ENCODE results near the gene PRKCB.

The PRKCB gene

DNA sequence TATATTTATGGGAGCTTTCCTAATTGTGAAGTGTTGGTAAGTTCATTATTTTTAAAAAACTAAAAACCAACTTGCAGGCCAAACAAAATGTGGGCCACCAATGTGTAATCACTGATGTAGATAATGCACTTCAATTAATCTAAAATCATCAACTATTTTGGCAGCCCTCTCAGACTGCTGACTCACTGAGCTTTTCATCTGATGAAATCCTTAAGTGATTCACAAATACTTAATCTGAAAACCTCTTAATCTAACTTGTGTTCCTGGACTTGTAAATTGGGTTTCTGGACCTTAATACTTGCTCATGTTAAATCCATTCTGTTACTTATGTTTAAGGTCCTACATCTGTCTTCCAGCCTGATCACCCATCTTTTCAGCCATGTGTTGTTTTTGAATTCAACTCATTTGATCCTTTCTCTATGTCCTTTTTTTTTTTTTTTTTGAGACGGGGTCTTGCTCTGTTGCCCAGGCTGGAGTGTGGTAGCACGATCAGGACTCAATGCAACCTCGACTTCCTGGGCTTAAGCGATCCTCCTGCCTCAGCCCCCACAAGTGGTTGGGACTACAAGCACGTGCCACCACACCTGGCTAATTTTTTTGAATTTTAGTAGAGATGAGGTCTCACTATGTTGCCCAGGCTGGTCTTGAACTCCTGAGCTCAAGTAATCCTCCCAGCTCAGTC is 39.0 kb downstream of the PRKCB start:
- no peak overlapping the region for H3K4me3 ChIP-seq (ENCODE audit: low read depth, low read length)
- TF ChIP-seq, protein P1, sequence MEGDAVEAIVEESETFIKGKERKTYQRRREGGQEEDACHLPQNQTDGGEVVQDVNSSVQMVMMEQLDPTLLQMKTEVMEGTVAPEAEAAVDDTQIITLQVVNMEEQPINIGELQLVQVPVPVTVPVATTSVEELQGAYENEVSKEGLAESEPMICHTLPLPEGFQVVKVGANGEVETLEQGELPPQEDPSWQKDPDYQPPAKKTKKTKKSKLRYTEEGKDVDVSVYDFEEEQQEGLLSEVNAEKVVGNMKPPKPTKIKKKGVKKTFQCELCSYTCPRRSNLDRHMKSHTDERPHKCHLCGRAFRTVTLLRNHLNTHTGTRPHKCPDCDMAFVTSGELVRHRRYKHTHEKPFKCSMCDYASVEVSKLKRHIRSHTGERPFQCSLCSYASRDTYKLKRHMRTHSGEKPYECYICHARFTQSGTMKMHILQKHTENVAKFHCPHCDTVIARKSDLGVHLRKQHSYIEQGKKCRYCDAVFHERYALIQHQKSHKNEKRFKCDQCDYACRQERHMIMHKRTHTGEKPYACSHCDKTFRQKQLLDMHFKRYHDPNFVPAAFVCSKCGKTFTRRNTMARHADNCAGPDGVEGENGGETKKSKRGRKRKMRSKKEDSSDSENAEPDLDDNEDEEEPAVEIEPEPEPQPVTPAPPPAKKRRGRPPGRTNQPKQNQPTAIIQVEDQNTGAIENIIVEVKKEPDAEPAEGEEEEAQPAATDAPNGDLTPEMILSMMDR (IDR thresholded peaks at IDR 0.05; ENCODE audit: low read depth, low read length, missing control alignments): no peak
- no peak for DNase-seq (ENCODE audit: low read depth)

DNA sequence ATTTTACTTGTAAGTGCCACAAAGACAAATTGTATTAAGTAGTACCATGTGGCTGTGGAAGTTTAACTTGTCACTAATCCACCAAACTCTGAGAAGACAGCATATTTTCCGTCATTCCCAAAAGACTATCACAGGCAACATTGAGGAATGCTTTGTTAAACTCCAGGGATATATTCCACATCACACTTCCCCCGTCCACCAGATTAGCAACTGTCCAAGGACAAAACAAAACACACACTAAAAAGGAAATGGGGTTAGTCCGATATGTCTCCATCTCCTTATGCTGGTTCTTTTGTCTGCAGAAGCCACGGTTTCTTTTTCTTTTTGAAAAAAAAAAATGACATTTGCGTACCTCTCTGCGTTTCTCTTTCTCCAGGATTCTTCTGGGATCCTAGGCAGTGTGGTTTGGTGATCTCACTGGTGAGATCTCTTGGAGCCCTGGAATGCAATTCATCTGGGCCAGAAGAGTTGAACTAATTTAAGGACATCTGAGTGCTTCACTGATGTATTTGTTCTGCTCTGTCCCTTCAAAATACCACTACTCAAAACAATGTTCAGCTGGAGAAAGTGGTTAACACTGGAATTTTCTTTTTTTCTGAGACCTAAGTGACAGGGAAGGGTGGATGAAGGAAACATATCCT is 40.6 kb downstream of the PRKCB start:
- TF ChIP-seq, protein P1 (IDR thresholded peaks at IDR 0.05; ENCODE audit: low read depth, low read length, missing control alignments): no peak
- no peak for DNase-seq (ENCODE audit: low read depth)
- H3K4me3 ChIP-seq (ENCODE audit: low read depth, low read length): no peak overlapping the region

GRCh38 chr16:23877107-23878070 is 41.6 kb downstream of the PRKCB start:
- TF ChIP-seq, protein P1 (IDR thresholded peaks at IDR 0.05; ENCODE audit: low read depth, low read length, missing control alignments): peak; percentile 28
- H3K4me3 ChIP-seq (ENCODE audit: low read depth, low read length): no peak overlapping the region
- no peak for DNase-seq (ENCODE audit: low read depth)

DNA sequence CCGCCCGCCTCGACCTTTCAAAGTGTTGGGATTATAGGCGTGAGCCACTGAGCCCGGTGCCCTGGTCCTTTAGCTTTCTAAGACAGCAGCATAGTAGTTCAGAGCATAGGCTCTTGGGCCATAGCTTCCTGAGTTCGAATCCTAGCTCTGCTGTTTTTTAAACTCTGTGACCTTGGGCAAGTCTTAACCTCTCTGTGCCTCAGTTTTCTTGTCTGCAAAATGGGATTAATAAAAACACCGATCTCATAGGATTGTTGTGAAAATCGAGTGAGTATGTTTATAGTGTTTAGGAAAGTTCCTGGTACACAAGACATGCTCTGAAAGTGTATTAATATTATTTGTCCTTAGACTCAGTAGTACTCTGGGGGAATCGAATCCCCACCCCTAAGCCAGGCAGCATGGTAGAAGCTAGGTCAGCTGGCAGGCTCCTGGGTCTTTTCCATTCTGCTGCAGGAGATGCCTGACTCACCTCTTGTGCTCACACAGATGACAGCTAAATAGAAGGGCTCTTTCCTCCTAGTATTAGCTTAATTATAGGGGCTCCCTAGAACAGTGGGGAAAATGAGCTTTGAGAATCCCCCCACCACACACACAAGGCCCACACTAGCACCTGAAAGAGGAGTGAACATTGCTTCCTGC is 44.1 kb downstream of the PRKCB start:
- no peak overlapping the region for H3K4me3 ChIP-seq (ENCODE audit: low read depth, low read length)
- TF ChIP-seq, protein P1 (IDR thresholded peaks at IDR 0.05; ENCODE audit: low read depth, low read length, missing control alignments): no peak
- DNase-seq (ENCODE audit: low read depth): no peak

GRCh38 chr16:23889189-23889588 is 53.4 kb downstream of the PRKCB start:
- no peak for DNase-seq (ENCODE audit: low read depth)
- TF ChIP-seq, protein P1 (IDR thresholded peaks at IDR 0.05; ENCODE audit: low read depth, low read length, missing control alignments): no peak
- H3K4me3 ChIP-seq (ENCODE audit: low read depth, low read length): no peak overlapping the region

DNA sequence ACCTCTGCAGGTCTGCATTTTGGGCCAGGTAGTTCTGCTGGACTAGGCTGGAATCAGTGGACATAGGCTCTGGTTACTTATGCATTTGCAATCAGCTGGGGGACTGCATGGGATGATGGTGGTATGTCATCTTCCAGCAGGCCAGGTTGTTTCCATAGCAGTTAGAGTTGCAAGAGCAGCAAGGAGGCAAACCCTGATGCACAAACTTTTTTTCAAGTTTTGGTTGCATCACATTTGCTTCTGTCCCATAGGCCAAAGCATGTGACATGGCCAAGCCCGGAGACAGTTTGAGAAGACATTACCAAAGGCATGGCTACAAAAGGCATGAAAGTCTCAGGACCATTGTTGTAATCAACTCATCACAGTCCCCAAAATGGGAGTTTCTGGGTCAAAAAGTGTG is 58.2 kb downstream of the PRKCB start:
- TF ChIP-seq, protein P1 (IDR thresholded peaks at IDR 0.05; ENCODE audit: low read depth, low read length, missing control alignments): no peak
- DNase-seq (ENCODE audit: low read depth): no peak
- H3K4me3 ChIP-seq (ENCODE audit: low read depth, low read length): no peak overlapping the region

Data from GM12864 (cell line).